Activated T-cell treated with anti-CD3 and anti-CD28 coated beads, Interleukin-2, amount 50 U/mL, for 4 hours (primary cell): Measurements from ENCODE around the gene CCDC149. TPM values are rescaled to one million over a fixed set of nuclear protein-coding genes. Genes with fewer than 3 reads are reported as not detected.

Experiments
- ATAC-seq, 2 donors: fragments of 200-7000 bp; cut with Tn5 transposase; one replicate each; pipeline ENCODE4 v1.10.0; 2021
- DNase-seq: peaks from one replicate; pipeline ENCODE4 v3.0.0-alpha.2; 2020
- H3K27me3 Mint-ChIP-seq: one replicate; pipeline ENCODE4 v1.8.0; 2021; ENCODE audit warnings: low read depth, mixed read lengths
- H3K36me3 Mint-ChIP-seq: one replicate; pipeline ENCODE4 v1.8.0; 2022; ENCODE audit warnings: mixed read lengths; ENCODE audit not compliant: insufficient read depth
- H3K4me1 Mint-ChIP-seq: one replicate; pipeline ENCODE4 v1.8.0; 2021; ENCODE audit warnings: low read depth, mixed read lengths
- H3K4me3 Mint-ChIP-seq: one replicate; pipeline ENCODE4 v1.8.0; 2021; ENCODE audit warnings: mild to moderate bottlenecking, moderate library complexity, mixed read lengths
- H3K9me3 Mint-ChIP-seq: one replicate; pipeline ENCODE4 v1.8.0; 2021; ENCODE audit warnings: mixed read lengths
- total RNA-seq, 3 donors: library from RNA; stranded (reverse); gene quantifications; one replicate each; pipeline ENCODE4 v1.2.1, GENCODE V29; 2021

Gene CCDC149
- total RNA-seq, 3 donors from 2014 or later, result not detected

- no peak for ATAC-seq
- H3K27me3 Mint-ChIP-seq, result no peaks in the 10 kb centered on the region
- no peak overlapping the region for H3K4me3 Mint-ChIP-seq
- H3K4me1 Mint-ChIP-seq, result no peaks in the 10 kb centered on the region
- no peaks in the 10 kb centered on the region for H3K36me3 Mint-ChIP-seq
- DNase-seq, result no peak
- no peaks in the 10 kb centered on the region for H3K9me3 Mint-ChIP-seq
Observed at GRCh38 chr4:24896056-24896455, 16.8 kb downstream of the CCDC149 start.

- Mint-ChIP-seq H3K36me3 (no peaks in the 10 kb centered on the region), H3K9me3 (no peaks in the 10 kb centered on the region), H3K4me3 (no peak overlapping the region), H3K27me3 (no peaks in the 10 kb centered on the region), H3K4me1 (no peaks in the 10 kb centered on the region)
- no peak for ATAC-seq
- no peak for DNase-seq
Observed at GRCh38 chr4:24895461-24895860, 17.4 kb downstream of the CCDC149 start.

GRCh38 chr4:24894846-24895245, 18.0 kb downstream of the CCDC149 start:
- Mint-ChIP-seq H3K4me1 (no peaks in the 10 kb centered on the region), H3K4me3 (no peak overlapping the region)
- no peak for ATAC-seq

GRCh38 chr4:24894243-24894642, 18.6 kb downstream of the CCDC149 start:
- Mint-ChIP-seq H3K4me3 (no peak overlapping the region), H3K36me3 (no peaks in the 10 kb centered on the region), H3K9me3 (no peaks in the 10 kb centered on the region), H3K4me1 (no peaks in the 10 kb centered on the region), H3K27me3 (peaks cover 3% of the 10 kb centered on the region)
- DNase-seq (no peak), ATAC-seq (no peak)

More at GRCh38 chr4:24894846-24895245, 18.0 kb downstream of the CCDC149 start:
- Mint-ChIP-seq H3K9me3 (no peaks in the 10 kb centered on the region), H3K27me3 (peaks cover 2% of the 10 kb centered on the region), H3K36me3 (no peaks in the 10 kb centered on the region)
- DNase-seq, result no peak

GRCh38 chr4:24892778-24893177, 20.1 kb downstream of the CCDC149 start:
- Mint-ChIP-seq H3K27me3 (peaks cover 4% of the 10 kb centered on the region), H3K9me3 (no peaks in the 10 kb centered on the region), H3K4me3 (no peak overlapping the region), H3K36me3 (no peaks in the 10 kb centered on the region), H3K4me1 (no peaks in the 10 kb centered on the region)
- DNase-seq, result no peak
- ATAC-seq, result no peak

GRCh38 chr4:24892278-24892677, 20.6 kb downstream of the CCDC149 start:
- Mint-ChIP-seq H3K27me3 (peaks cover 5% of the 10 kb centered on the region), H3K4me1 (no peaks in the 10 kb centered on the region), H3K36me3 (no peaks in the 10 kb centered on the region), H3K9me3 (no peaks in the 10 kb centered on the region), H3K4me3 (no peak overlapping the region)
- ATAC-seq, result no peak
- DNase-seq, result no peak

GRCh38 chr4:24890561-24891126, 22.2 kb downstream of the CCDC149 start:
- H3K4me1 Mint-ChIP-seq, result no peaks in the 10 kb centered on the region
- ATAC-seq (no peak), DNase-seq (no peak)
- peaks cover 5% of the 10 kb centered on the region for H3K27me3 Mint-ChIP-seq
- H3K9me3 Mint-ChIP-seq, result no peaks in the 10 kb centered on the region
- H3K4me3 Mint-ChIP-seq, result no peak overlapping the region
- no peaks in the 10 kb centered on the region for H3K36me3 Mint-ChIP-seq

GRCh38 chr4:24889991-24890390, 22.9 kb downstream of the CCDC149 start:
- Mint-ChIP-seq H3K27me3 (peaks cover 5% of the 10 kb centered on the region), H3K4me3 (no peak overlapping the region), H3K9me3 (no peaks in the 10 kb centered on the region), H3K36me3 (no peaks in the 10 kb centered on the region), H3K4me1 (no peaks in the 10 kb centered on the region)
- no peak for ATAC-seq
- no peak for DNase-seq

GRCh38 chr4:24888475-24889344, 24.1 kb downstream of the CCDC149 start:
- Mint-ChIP-seq H3K36me3 (no peaks in the 10 kb centered on the region), H3K4me1 (no peaks in the 10 kb centered on the region), H3K4me3 (no peak overlapping the region), H3K27me3 (peaks cover 5% of the 10 kb centered on the region), H3K9me3 (no peaks in the 10 kb centered on the region)
- ATAC-seq (no peak), DNase-seq (no peak)

GRCh38 chr4:24887881-24888430, 24.9 kb downstream of the CCDC149 start:
- no peaks in the 10 kb centered on the region for H3K36me3 Mint-ChIP-seq
- H3K4me1 Mint-ChIP-seq, result no peaks in the 10 kb centered on the region
- DNase-seq (no peak), ATAC-seq (no peak)
- H3K9me3 Mint-ChIP-seq, result no peaks in the 10 kb centered on the region
- H3K4me3 Mint-ChIP-seq, result no peak overlapping the region
- peaks cover 5% of the 10 kb centered on the region for H3K27me3 Mint-ChIP-seq

- Mint-ChIP-seq H3K4me3 (no peak overlapping the region), H3K9me3 (no peaks in the 10 kb centered on the region), H3K27me3 (peaks cover 5% of the 10 kb centered on the region), H3K4me1 (no peaks in the 10 kb centered on the region), H3K36me3 (no peaks in the 10 kb centered on the region)
- DNase-seq (no peak), ATAC-seq (no peak)
Observed at GRCh38 chr4:24886596-24886995, 26.2 kb downstream of the CCDC149 start.

GRCh38 chr4:24885342-24885741, 27.5 kb downstream of the CCDC149 start:
- DNase-seq, result no peak
- Mint-ChIP-seq H3K27me3 (peaks cover 5% of the 10 kb centered on the region), H3K4me3 (no peak overlapping the region), H3K9me3 (no peaks in the 10 kb centered on the region), H3K4me1 (no peaks in the 10 kb centered on the region), H3K36me3 (no peaks in the 10 kb centered on the region)
- no peak for ATAC-seq

- ATAC-seq (no peak), DNase-seq (no peak)
- Mint-ChIP-seq H3K27me3 (peaks cover 4% of the 10 kb centered on the region), H3K4me3 (no peak overlapping the region), H3K4me1 (no peaks in the 10 kb centered on the region), H3K36me3 (no peaks in the 10 kb centered on the region), H3K9me3 (no peaks in the 10 kb centered on the region)
Observed at GRCh38 chr4:24884902-24885301, 27.9 kb downstream of the CCDC149 start.

- H3K9me3 Mint-ChIP-seq, result no peaks in the 10 kb centered on the region
- no peaks in the 10 kb centered on the region for H3K4me1 Mint-ChIP-seq
- no peaks in the 10 kb centered on the region for H3K36me3 Mint-ChIP-seq
- DNase-seq (no peak), ATAC-seq (no peak)
- no peaks in the 10 kb centered on the region for H3K27me3 Mint-ChIP-seq
- no peak overlapping the region for H3K4me3 Mint-ChIP-seq
Observed at GRCh38 chr4:24881508-24882196, 31.2 kb downstream of the CCDC149 start.
